ENCODE measurements around the gene TC2N. TPM values are rescaled to one million over a fixed set of nuclear protein-coding genes. Genes with fewer than 3 reads are reported as not detected.

TC2N gene
- polyA plus RNA-seq, 3 donors = 9.6 to 13.7 (median 11.4) TPM

DNA sequence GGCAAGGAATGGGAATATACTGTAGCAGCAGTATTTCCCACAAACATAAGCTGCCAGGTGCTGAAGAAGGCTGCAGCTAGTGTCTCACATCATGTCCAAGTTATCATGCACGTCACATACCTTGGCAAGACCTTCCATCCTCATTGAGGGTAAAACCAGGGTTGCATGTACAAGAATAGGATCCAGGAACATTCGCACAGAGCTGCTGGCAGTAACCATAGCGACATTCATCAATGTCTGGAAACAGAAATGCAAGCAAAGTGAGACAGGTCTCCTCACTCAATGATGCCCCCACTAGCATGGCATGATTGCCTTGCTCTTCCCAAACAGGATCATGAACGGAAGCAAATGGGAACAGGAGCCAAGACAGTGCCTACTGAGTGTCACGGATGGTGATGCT, 23.8 kb upstream of the TC2N start:
- DNase-seq = no peak

DNA sequence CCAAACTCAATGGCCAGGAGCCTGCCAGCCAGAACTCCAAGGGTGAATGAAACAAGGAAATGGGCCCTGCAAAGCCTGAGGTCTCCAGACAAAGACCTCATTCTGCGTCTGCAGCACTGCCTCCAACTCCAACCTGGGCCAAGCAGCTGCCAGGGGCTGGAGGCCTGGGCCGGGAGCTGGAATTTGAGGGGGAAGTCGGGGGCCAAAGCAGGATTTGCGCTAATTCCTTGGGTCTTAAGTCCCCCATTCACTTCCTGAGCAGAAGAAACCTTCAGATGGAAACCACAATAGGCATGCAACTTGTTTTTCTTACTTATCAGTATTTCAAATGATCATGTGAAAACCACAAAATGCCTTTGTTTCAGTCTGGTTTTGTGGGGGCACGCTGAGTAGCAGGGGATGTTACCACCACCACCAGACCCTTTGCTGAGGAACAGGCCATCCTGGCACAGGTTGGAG, 23.0 kb upstream of the TC2N start:
- no peak for DNase-seq

DNA sequence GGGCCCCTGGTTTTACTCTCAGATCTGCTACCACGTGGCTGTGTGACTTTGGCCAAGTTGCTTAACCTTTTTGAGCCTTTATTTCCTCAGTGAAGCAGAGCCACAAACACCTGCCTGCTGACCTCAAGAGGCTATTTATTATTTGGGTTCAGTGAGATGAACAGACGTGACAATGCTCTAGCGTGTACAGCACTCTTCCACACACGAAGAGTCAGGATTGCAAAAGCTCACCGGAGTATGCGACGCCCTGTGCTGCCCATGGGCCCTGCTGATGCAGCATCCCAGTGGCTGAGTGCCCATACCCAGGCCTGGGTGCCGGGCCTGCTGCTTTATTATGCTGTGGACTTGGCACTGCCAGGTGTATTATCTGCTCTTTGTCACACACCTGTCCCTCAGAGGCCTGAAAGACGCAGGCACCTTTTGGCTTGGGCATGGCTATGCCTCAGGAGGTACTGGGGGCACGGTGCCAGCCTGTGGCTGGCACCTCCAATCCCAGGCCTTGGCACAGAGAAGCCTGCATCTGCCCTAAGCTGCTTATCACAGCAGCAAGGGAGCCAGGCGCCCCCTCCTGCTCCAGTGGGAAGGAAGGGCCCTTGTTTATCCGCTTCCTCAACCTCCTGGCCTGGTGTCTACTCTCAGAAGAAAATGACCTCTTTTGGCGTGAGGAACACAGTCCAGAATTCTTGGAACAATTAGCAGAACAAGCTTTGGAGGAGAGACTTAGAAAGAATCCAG, 22.3 kb upstream of the TC2N start:
- DNase-seq = no peak

DNA sequence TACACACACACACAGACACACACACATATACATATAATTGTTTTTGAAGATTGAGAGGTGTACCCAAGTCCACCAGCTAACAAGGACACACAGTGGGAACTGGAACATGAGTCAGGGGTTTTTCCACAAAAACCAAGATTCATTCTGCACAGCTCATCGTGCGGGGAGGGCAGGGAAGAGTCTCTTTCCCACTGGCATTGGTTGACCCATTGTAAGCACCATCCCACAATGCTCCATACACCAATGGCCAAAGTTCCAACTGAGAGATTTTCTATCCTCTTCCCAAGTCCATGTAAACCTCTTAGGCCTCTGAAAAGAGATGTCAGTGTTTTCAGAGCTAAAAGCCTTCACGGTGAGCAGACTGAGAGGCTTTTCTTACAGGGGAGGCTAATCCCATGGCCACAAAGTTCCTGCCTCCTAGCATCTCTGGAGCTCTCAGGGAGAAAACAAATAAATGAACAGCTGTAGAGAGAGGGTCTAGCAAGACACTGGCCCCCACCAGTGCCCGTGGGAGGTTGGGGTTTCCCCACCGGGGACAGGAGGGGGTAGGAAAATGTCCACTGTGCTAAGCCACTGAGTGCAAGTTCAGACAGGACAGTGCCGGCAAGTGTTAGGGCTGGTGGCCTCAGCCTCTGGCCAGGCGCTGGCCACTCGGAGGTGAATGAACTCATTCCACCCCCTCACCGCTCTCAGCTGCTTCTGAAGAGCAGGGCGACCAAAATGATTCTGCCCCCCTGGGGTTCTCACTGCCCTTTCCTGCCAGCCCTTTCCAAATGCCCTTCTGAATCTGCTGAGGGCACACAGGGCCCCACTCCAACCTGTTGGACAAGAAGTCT, 21.5 kb upstream of the TC2N start:
- no peak for DNase-seq

DNA sequence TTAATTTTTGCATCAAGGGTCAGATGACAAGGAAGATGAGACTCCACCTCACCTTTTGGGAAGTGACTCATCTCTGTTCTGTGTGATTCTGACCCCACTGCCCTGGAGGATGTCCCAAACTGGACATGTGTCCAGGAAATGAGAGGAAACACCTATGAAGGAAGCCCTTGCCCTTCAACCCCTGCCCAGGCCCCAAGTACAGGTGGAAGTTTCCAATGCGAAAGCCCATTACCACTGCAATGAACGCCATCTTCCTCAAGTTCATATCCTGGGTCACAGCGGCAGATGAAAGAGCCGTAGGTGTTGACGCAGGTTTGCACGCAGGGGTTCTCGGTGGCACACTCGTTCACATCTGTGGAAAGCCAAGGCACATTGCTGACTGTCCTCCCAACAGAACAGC, 19.6 kb upstream of the TC2N start:
- no peak for DNase-seq

DNA sequence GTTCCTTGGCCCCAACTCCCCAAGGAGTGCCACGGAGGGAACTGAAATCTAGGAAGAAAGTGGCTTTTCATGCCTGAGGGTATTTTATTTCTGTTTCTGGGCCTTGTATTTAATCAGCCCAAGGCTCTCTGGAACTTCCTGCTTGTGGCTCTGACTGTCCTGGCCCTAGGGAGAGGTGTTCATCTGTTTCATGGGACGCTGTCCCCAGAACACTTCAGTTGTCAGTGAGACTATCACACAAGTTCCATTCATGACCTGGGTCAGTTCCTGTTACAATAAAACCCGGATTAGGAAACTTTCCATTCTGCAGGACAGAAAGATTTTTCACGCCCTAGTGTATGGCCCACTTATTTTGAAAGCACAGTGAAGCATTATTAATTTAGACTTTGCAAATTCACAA, 18.5 kb upstream of the TC2N start:
- no peak for DNase-seq

DNA sequence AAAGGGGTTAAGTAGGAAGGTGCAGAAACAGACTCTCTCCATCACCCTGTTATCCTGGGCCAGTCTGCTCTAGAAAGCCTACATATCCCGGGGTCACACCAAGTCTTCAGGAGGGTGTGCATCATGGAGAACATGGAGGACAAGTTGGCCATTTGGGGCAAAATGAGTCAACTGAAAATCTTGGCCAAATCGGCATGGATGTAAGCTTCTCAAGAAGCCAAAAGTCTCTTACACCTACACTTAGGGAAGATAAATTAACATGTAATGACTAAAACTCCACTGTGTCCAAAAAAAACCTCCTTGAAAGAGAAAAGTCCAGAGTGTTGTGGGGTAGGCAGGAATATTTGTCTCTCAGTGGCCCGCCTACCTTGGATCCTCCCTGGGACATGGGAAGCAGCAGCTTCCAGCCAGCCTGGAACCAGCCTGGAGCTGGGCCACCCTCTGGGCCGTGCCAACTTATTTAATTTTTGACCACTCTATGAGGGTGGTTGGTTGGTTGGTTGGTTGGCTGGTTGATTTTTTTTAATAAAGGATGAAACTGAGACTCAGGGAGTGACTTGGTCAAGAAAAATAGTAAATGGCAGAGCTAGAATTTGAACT, 17.9 kb upstream of the TC2N start:
- no peak for DNase-seq

DNA sequence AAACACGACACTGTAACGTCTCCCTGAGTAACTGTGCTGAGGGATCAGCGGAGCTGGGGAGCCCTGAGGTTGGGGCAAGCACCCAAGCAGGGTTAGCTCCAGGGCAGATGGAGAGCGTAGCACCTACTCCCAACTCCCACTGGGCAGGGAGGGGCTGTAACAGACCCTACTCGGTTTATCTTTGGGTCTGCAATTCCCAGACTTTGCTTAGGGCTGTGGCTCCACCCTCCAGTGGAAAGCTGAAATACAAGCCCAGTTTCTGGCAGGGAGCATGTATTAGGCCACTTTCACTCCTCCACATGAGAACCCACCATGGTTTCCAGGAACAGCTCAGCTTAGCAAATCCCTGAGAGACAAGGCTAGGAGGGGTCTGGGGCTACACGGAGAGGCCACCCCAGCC, 17.3 kb upstream of the TC2N start:
- DNase-seq = no peak

DNA sequence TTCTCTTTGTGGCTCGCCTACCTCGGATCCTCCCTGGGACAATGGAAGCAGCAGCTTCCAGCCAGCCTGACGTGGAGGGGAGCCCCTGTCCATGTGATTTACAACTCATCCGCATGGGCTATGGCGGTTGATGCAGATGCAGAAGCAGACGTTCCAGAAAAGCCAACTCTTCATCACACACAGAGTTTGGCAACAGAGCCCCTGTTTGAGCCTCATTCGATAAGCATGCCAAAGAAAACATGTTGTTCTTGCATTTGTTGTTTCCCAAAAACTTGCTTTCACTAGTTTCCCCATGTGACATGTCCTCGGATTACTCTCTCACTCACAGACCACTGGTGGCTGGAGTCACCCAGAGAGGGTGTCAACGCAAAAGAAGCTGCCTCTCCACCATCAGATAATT, 16.4 kb upstream of the TC2N start:
- DNase-seq = no peak

DNA sequence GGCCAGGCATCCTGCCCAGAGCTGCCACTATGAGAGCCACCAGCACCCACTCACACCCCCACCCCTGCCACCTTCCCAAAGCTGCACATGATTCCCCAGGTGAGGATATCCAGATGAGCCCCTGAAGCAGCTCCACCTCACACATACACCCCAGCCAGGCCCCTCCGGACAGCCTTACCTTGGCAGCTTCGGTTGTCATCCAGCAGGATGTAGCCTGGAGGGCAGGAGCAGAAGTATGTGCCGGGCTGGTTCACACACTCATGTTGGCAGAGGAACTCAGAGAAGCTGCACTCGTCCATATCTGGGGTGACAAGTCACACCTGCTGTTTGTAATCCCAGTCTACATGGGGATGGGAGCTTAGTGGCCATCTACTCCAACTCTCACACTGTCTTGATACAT, 15.4 kb upstream of the TC2N start:
- no peak for DNase-seq

DNA sequence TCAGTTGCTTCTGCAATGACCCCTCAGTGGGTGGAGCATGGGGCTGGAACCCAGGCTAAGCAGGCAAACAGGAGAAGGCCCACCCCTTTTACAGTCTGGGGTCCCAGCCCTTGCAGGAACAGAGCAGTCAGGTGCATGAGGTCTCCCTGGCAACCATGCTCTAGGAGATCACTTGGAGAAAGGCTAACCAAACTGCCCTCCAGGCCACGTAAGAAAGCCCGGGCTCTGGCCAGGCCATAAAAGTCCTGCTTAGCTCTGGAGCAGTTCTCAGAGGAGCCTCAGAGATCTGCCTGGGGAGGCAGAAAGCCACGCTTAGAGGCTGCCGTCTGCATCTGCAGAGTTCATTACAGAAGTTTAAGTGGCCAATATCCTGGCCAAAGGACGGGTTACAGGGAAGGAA, 15.0 kb upstream of the TC2N start:
- DNase-seq = no peak

DNA sequence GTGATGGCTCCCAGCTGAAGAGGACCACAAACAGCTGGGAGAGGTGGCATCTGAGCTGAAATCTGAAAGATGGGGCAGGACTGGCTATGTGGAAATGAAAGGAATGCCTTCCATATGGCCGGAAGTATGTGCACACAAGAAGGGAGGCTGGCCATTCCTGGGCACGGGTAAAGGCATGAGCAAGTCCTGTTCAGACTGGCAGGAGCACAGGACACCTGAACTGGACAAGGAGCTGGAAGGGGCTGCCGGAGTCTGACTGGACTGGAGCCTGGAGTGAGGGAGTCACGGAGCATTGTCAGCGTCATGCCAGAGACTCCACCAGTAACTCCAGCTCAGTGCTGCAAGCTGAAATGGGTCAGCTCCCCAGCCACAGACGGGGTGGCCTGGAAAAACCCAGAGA, 11.9 kb upstream of the TC2N start:
- no peak for DNase-seq

DNA sequence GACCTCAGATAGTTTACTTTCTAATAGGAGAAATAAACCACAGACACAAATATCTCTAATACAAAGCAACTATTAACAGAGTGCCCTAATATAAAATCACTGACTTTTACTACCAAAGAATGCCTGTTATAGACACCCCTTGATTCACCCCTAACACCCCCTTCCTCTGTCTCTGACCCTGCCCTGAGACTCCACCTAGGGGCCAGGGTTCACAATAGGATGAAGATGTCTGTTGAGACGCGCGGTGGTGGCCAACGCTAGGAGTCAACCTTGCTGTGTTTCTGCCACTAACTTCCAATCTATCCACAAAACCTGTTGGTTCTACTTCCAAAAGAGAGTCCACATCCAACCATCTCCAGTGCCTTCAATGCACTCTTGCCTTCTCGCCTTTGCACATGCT, 10.9 kb upstream of the TC2N start:
- DNase-seq = no peak

DNA sequence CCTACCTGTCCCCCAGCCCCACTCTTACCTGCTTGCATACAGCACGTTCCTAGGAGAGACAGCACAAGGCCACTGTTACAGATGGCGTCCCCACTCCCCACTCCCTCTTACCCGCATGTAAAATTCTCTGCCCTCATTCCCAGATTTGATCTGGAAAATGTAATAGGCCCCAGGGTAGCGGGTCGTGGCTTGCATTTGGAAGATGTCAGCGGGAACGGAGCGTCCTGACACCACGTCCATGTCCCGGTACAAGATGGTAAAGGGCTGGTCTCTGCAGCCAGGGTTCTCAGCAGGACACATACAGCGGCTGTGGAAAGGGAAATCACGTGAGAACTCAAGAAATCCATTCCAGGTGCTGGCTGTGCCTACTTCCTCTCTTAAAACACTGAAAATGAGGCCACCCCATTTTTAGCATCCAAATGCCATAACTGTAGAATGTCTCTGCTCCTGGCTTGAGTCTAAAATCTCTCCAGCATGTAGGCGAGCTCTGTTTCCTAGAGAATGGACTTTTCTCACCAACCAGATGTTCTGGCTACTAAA, 10.1 kb upstream of the TC2N start:
- DNase-seq = no peak

DNA sequence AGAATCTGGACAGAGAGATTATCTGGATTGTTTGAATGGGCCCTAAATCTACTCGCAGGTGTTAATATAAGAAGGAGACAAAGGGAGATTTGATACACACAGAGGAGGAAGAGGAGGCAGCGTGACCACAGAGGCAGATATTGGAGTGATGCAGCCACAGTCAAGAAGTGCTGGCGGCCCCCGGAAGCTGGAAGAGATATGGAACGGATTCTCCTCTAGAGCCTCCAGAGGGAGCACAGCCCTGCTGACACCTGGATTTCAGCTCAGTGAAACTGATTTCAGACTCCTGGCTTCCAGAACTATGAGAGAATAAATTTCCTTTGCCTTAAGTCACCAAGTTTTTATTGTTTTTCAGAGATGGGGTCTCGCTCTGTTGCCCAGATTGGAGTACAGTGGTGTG, 9.2 kb upstream of the TC2N start:
- DNase-seq = no peak

DNA sequence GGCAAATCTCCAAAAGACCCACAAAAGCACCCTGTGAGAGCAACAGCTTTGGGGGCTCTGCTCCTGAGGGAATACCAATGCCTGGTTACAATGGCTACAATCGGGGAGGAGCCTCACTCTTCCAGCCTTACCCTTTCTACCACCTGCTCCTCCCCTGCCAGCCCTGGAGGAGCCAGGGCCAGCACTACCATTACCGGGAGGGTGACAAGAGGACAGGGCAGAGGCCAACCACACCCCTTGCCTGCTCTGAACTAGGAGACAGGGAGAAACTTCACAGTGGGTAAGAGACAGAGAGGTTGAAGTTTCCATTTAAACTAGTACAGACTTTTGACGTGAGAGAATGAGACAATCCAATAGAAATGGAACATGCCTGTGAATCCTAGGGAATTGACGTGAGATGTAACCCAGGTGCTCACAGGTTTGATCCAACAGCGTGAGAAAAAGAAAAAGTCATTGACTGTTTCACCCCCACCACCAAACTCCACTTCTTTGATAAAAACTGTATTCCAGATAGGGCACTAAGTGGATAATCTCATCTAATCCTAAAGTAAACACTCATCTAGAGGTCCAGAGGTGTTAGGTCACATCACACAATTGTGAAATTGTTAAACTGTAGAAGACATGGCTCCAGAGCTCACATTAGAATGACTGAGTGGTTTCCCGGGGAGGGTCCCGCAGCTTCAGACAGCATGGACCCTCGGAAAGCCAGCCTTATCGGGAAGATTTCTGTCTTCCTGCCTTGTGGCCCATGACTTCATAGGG, 8.4 kb upstream of the TC2N start:
- no peak for DNase-seq

DNA sequence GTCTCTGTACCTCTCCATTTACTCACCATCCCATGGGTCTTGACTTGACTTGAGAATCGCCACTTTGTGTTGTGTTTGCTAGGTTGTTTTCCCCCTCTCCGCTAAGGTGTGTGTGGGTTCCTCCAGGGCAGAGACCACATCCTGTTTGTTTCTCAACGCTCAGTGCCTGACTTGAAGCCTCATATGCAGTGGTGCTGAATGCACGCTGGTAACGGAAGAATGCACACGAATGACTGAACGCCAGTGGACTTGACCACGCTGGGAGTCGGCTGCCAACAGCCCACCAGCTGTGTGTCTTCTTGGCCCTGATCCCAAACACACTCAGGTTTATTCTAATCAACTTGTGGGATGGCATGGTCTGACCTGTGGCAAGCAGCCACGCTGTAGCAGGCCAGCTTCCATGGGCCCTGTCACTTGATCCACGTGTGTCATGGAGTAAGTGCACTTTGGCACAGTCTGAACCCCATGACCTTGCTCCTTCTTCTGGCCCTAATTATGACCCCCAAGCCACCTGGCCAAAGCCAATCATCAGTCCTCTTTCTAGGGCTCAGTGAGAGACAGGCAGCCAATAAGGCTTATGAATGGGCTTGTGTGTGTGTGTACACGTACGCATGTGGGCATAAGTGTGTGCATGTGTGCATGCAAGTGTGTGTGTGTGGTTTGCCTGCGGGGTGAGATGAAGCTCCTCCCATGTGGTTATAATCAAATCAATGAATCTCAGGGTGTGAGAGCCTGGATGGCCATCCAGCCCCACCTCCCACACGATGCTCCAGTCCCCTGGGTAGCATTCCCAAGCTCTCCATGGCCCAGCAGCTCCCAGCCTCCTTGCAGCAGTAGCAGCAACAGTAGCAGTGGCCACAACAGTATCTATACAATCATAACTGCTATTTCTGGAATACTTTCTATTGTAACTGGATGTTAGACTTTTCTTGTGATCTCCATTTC, 6.4 kb upstream of the TC2N start:
- no peak for DNase-seq

DNA sequence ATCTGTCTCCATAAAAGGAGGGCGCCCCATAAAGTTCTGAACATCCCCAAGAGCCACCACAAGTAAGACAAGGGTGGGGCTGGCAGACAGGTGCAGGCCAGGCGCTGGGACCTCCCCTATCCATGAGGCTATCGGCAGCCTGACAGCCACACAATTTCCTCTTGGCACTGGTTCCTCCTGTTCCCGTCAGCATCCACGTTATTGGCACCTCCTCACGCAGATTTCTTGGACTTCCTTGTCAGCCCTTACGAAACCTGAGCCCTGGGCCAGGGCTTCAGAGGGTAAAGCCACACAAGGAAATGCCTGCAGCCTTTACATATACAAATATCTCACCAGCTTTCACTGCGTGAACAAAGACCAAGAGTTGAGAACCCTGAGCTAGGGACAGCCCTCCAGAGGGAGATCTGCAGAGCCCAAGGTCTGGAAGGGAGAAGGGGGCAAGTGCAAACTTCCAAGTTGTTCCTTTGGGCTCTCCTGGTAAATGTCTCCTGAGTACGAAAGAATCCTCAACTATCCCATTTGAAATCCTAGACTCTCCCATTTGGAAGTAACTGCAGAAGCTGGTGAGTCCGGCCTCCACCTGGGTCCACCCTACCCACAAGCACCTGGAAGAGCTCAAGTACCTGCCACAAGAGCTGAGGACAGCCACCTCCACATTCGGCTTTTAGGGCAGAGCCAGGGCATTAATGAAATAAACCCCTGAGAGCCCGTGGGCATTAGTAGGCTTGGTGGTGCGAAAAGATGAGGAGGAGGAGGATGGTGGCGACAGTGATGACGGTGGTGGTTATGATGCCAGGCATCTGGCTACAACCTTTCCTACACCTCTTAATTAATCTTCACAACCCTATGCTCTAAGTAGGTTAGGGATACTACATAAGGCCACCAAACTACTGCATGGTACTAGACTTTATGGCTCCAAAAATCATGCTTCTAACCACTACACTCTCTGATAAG, 5.5 kb upstream of the TC2N start:
- DNase-seq = no peak

DNA sequence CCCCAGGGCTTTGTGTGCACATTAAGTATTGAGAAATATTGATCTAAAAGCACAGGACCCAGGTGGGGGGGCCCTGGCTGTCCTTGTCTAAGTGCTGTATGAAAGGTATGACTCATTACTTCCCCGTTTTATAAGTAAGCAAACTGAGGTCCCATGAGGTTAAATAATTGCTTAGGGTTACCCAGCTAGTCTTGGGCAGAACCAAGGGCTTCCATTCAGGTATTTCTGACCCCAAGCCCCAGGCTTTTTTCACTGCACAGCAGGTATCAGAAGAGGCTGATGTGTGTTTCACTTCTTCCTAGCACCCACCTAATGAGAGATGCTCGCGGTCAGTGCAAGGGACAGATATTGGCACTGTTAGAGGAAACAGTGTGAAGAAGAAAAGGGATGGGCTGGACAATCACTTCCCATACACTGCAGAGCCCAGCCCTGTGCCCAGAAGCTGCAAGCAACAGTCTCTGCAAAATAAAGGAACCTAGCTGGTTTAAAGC, 4.7 kb upstream of the TC2N start:
- DNase-seq = no peak
